Measurements from ENCODE around the gene FHIT.

- TF ChIP-seq, protein P1, sequence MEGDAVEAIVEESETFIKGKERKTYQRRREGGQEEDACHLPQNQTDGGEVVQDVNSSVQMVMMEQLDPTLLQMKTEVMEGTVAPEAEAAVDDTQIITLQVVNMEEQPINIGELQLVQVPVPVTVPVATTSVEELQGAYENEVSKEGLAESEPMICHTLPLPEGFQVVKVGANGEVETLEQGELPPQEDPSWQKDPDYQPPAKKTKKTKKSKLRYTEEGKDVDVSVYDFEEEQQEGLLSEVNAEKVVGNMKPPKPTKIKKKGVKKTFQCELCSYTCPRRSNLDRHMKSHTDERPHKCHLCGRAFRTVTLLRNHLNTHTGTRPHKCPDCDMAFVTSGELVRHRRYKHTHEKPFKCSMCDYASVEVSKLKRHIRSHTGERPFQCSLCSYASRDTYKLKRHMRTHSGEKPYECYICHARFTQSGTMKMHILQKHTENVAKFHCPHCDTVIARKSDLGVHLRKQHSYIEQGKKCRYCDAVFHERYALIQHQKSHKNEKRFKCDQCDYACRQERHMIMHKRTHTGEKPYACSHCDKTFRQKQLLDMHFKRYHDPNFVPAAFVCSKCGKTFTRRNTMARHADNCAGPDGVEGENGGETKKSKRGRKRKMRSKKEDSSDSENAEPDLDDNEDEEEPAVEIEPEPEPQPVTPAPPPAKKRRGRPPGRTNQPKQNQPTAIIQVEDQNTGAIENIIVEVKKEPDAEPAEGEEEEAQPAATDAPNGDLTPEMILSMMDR (IDR thresholded peaks at IDR 0.05) = no peak
- TF ChIP-seq POLR2AphosphoS5 (IDR thresholded peaks at IDR 0.05) (no peak), POLR2A (IDR thresholded peaks at IDR 0.05; ENCODE audit: low read depth) (no peak)
These were observed 296.2 kb downstream of the FHIT start for GRCh38 chr3:60955034-60955433.

All from esophagus muscularis mucosa (tissue), 3 donors.